GM12878 (cell line): ENCODE measurements around the gene CERKL. TPM values are rescaled to one million over a fixed set of nuclear protein-coding genes. Genes with fewer than 3 reads are reported as not detected.

Experiments used
- ATAC-seq: fragments of 200-7000 bp; cut with Tn5 transposase; 3 replicates; pipeline ENCODE4 v1.9.1; 2020; ENCODE audit warnings: mild to moderate bottlenecking, moderate library complexity
- BruUV-seq: library from RNA; stranded (reverse); fragments of 400-500 nt; replicated peaks from 2 replicates; lab custom pipeline; 2021; lab: Mats Ljungman, UMichigan
- CTCF ChIA-PET: fragments of 300-600 bp; sonication (Branson Sonifier 250); formaldehyde crosslinking; extraction: SDS; loops from one replicate; lab custom pipeline; 2021; ENCODE audit warnings: inconsistent platforms; lab: Yijun Ruan, JAX
- POLR2A ChIA-PET: fragments of 350-600 bp; formaldehyde crosslinking; extraction: SDS; loops from one replicate; lab custom pipeline; 2021; ENCODE audit warnings: inconsistent platforms; lab: Charles Lee
- RAD21 ChIA-PET: fragments of 300-600 bp; sonication (Branson Sonifier 250); formaldehyde crosslinking; loops from one replicate; lab custom pipeline; 2023; ENCODE audit warnings: antibody characterized with exemption; ENCODE audit not compliant: unreplicated experiment; lab: Charles Lee
- SMC1A ChIA-PET: fragments of 300-600 bp; sonication (Branson Sonifier 250); formaldehyde crosslinking; loops from one replicate; lab custom pipeline; 2023; ENCODE audit not compliant: unreplicated experiment, uncharacterized antibody; lab: Charles Lee
- DNase-seq: peaks from one replicate; pipeline ENCODE4 v3.0.0-alpha.2; 2011; ENCODE audit warnings: low read depth, low spot score
- FAIRE-seq: peaks from 3 replicates; lab custom pipeline; 2011; peaks lifted over from hg19 to GRCh38; lab: Jason Lieb, UNC
- H2AFZ ChIP-seq: 2 replicates; pipeline ENCODE4 v1.6.0; 2011; ENCODE audit warnings: low read depth, low read length, control low read depth; ENCODE audit not compliant: control insufficient read depth
- H3K27ac ChIP-seq: 2 replicates; pipeline ENCODE4 v1.5.1; 2011; ENCODE audit warnings: control low read depth; ENCODE audit not compliant: control insufficient read depth, insufficient read depth
- H3K27me3 ChIP-seq, 2 experiments: replicated peaks in 1 of 2; 2 replicates each; pipeline versions ENCODE4 v1.6.0 to v1.6.1; 2011; ENCODE audit warnings: low read length in 1 of 2; ENCODE audit not compliant: control insufficient read depth in 2 of 2, insufficient read depth in 2 of 2
- H3K36me3 ChIP-seq, 2 experiments: 2 replicates each; pipeline ENCODE4 v1.5.1; 2011; ENCODE audit warnings: low read length in 1 of 2; ENCODE audit not compliant: control insufficient read depth in 2 of 2, insufficient read depth in 2 of 2
- H3K4me1 ChIP-seq: 2 replicates; pipeline ENCODE4 v1.6.1; 2011; ENCODE audit warnings: mild to moderate bottlenecking, low read length, moderate library complexity, mixed read lengths; ENCODE audit not compliant: control insufficient read depth, insufficient read depth
- H3K4me2 ChIP-seq: 2 replicates; pipeline ENCODE4 v1.6.0; 2011; ENCODE audit warnings: control low read depth; ENCODE audit not compliant: control insufficient read depth, insufficient read depth
- H3K4me3 ChIP-seq: fragments of 200-600 bp; sonication (generic); 2 replicates; pipeline ENCODE4 v1.5.1; 2016
- H3K79me2 ChIP-seq: 2 replicates; pipeline ENCODE4 v1.6.0; 2011; ENCODE audit warnings: low read length; ENCODE audit not compliant: control insufficient read depth, insufficient read depth
- H3K9ac ChIP-seq: 2 replicates; pipeline ENCODE4 v1.8.0; 2011; ENCODE audit warnings: low read length, control low read depth, mixed read lengths; ENCODE audit not compliant: control insufficient read depth, insufficient read depth
- H3K9me3 ChIP-seq: replicated peaks from 3 replicates; pipeline ENCODE4 v1.5.1; 2011; ENCODE audit warnings: mild to moderate bottlenecking, low read length; ENCODE audit not compliant: control insufficient read depth, insufficient read depth
- H4K20me1 ChIP-seq: 2 replicates; pipeline ENCODE4 v1.6.0; 2011; ENCODE audit not compliant: control insufficient read depth, insufficient read depth
- EED ChIP-seq: sonication (generic); IDR thresholded peaks from 2 replicates; pipeline ENCODE4 v1.6.1; 2016; ENCODE audit warnings: antibody characterized with exemption, low read depth
- WGBS: methylation state at CpG from one replicate; pipeline ENCODE4 v1.1.6; 2016; ENCODE audit warnings: low lambda C conversion rate; ENCODE audit not compliant: insufficient replicate concordance, insufficient coverage; ENCODE audit errors: missing lambda C conversion rate; 5-methylcytosine and 5-hydroxymethylcytosine counted together
- in situ Hi-C: fragments of 300-500 bp; cut with MboI; formaldehyde crosslinking; loops from 9 replicates; pipeline ENCODE4 v1.14.3; 2018; ENCODE audit warnings: mixed read lengths
- intact Hi-C: fragments of 100-400 bp; cut with micrococcal nuclease; formaldehyde crosslinking; loops from one replicate; pipeline ENCODE4 v1.14.2; 2022; ENCODE audit not compliant: unreplicated experiment
- polyA plus RNA-seq, 11 experiments: library from polyadenylated mRNA; depleted of rRNA in 4 of 11; unstranded in 6 of 11; stranded (reverse) in 5 of 11; fragments of >200 nt; fragmentation: Nextera tagmentation in 4 of 11; fragmentation: Illumina TruSeq in 1 of 11; extraction: Ambion mirVana in 4 of 11; extraction: Trizol in 1 of 11; gene quantifications; 1 replicate in 1 of 11; 2 replicates in 10 of 11; pipeline versions ENCODE4 v1.2.1 to v1.2.3, GENCODE V29; 2011 to 2016; ENCODE audit warnings: inconsistent platforms in 2 of 11, missing spikeins in 2 of 11, low read depth in 1 of 11
- total RNA-seq, 4 experiments: library from RNA; depleted of rRNA in 3 of 4; stranded (reverse); fragments of >200 nt in 3 of 4; fragmentation: Illumina TruSeq in 1 of 4; extraction: Trizol in 1 of 4; gene quantifications; 2 replicates each; pipeline versions ENCODE4 v1.2.1 to v1.2.3, GENCODE V29; 2013 to 2021
- TF ChIP-seq, protein P1 (sequence below): IDR thresholded peaks from 2 replicates; pipeline ENCODE4 v1.6.1; 2012; ENCODE audit warnings: mild to moderate bottlenecking, low read depth, low read length

Gene CERKL
- total and polyA plus RNA-seq, 10 of the 15 experiments (the other 5 are each of a cell fraction or from before 2014, with no cell fraction given), result 0.05 to 23.0 (median 6.0) TPM; not detected in 2

- H3K9me3 ChIP-seq, result peaks cover 2% of the 10 kb centered on the region; the same call in 2 of the 3 replicates
- 68% methylated on average over 41 of the region's 41 CpGs for WGBS
- CTCF ChIA-PET, result no interaction called here
Measured at GRCh38 chr2:181677912-181678586, 21.1 kb upstream of the CERKL start.

More at GRCh38 chr2:181677912-181678586, 21.1 kb upstream of the CERKL start:
- ChIA-PET SMC1A (interaction anchor here (0.8 to 1.9 kb wide), 3 partner anchors 19 to 111 kb away, joined by 3 to 7 read pairs (median 3); no protein-coding TSS in a partner anchor), POLR2A (no interaction called here), RAD21 (no interaction called here)
- intact Hi-C loops, result no loop called here
- in situ Hi-C loops, result no loop called here
- DNase-seq (no peak), FAIRE-seq (no peak), ATAC-seq (no peak)
- Histone ChIP-seq H2AFZ (no peak overlapping the region), H3K27me3 (peaks cover 11 to 38% of the 10 kb centered on the region in 2 experiments), H3K36me3 (no peaks in the 10 kb centered on the region), H3K4me2 (no peak overlapping the region), H3K79me2 (no peaks in the 10 kb centered on the region), H4K20me1 (no peaks in the 10 kb centered on the region), H3K4me1 (peaks cover 3% of the 10 kb centered on the region; the same call in 1 of the 2 replicates), H3K4me3 (no peak overlapping the region), H3K9ac (no peak overlapping the region), H3K27ac (no peak overlapping the region)
- TF ChIP-seq EED, result no peak
- TF ChIP-seq, protein P1, sequence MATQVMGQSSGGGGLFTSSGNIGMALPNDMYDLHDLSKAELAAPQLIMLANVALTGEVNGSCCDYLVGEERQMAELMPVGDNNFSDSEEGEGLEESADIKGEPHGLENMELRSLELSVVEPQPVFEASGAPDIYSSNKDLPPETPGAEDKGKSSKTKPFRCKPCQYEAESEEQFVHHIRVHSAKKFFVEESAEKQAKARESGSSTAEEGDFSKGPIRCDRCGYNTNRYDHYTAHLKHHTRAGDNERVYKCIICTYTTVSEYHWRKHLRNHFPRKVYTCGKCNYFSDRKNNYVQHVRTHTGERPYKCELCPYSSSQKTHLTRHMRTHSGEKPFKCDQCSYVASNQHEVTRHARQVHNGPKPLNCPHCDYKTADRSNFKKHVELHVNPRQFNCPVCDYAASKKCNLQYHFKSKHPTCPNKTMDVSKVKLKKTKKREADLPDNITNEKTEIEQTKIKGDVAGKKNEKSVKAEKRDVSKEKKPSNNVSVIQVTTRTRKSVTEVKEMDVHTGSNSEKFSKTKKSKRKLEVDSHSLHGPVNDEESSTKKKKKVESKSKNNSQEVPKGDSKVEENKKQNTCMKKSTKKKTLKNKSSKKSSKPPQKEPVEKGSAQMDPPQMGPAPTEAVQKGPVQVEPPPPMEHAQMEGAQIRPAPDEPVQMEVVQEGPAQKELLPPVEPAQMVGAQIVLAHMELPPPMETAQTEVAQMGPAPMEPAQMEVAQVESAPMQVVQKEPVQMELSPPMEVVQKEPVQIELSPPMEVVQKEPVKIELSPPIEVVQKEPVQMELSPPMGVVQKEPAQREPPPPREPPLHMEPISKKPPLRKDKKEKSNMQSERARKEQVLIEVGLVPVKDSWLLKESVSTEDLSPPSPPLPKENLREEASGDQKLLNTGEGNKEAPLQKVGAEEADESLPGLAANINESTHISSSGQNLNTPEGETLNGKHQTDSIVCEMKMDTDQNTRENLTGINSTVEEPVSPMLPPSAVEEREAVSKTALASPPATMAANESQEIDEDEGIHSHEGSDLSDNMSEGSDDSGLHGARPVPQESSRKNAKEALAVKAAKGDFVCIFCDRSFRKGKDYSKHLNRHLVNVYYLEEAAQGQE, result peak; percentile 90
- BruUV-seq, result no TSS peak
